Caco-2 (cell line): Measurements from ENCODE around the gene KCNH8. TPM values are rescaled to one million over a fixed set of nuclear protein-coding genes. Genes with fewer than 3 reads are reported as not detected.

Source experiments
- BruUV-seq: library from RNA; stranded (reverse); fragments of 400-500 nt; replicated peaks from 2 replicates; lab custom pipeline; 2021; lab: Mats Ljungman, UMichigan
- CTCF ChIA-PET: fragments of 300-600 bp; sonication (Branson Sonifier 250); formaldehyde crosslinking; loops from one replicate; lab custom pipeline; 2022; ENCODE audit warnings: antibody characterized with exemption; lab: Charles Lee
- POLR2A ChIA-PET: fragments of 300-600 bp; sonication (Branson Sonifier 250); formaldehyde crosslinking; loops from one replicate; lab custom pipeline; 2022; ENCODE audit warnings: antibody characterized with exemption; lab: Charles Lee
- DNase-seq, 2 experiments: peaks; one replicate each; pipeline versions ENCODE4 v3.0.0 to v3.0.0-alpha.2; 2020 to 2022
- H3K27me3 ChIP-seq: replicated peaks from 2 replicates; pipeline ENCODE4 v1.6.0; 2011; ENCODE audit warnings: low read length; ENCODE audit not compliant: control insufficient read depth, insufficient read depth
- H3K36me3 ChIP-seq: 2 replicates; pipeline ENCODE4 v1.5.1; 2011; ENCODE audit warnings: low read length; ENCODE audit not compliant: control insufficient read depth, insufficient read depth
- H3K4me1 ChIP-seq: fragments of 250-450 bp; sonication (Bioruptor Pico); 2 replicates; pipeline ENCODE4 v1.5.1; 2020; ENCODE audit warnings: mild to moderate bottlenecking
- H3K4me3 ChIP-seq: 2 replicates; pipeline ENCODE4 v1.5.1; 2011; ENCODE audit warnings: low read depth, mild to moderate bottlenecking, control low read depth, low read length
- H3K9me3 ChIP-seq: fragments of 250-450 bp; sonication (Bioruptor Pico); 2 replicates; pipeline ENCODE4 v1.5.1; 2020; ENCODE audit warnings: mild to moderate bottlenecking, moderate library complexity
- H3K27ac Mint-ChIP-seq: one replicate; pipeline ENCODE4 v1.8.0; 2022; ENCODE audit warnings: mixed read lengths; ENCODE audit not compliant: unreplicated experiment
- H3K27me3 Mint-ChIP-seq: one replicate; pipeline ENCODE4 v1.8.0; 2022; ENCODE audit warnings: mixed read lengths; ENCODE audit not compliant: insufficient read depth, unreplicated experiment
- H3K36me3 Mint-ChIP-seq: one replicate; pipeline ENCODE4 v1.8.0; 2022; ENCODE audit warnings: mild to moderate bottlenecking, mixed read lengths; ENCODE audit not compliant: insufficient read depth, unreplicated experiment
- H3K4me1 Mint-ChIP-seq: one replicate; pipeline ENCODE4 v1.8.0; 2022; ENCODE audit warnings: low read depth, mixed read lengths; ENCODE audit not compliant: unreplicated experiment
- H3K4me3 Mint-ChIP-seq: one replicate; pipeline ENCODE4 v1.8.0; 2022; ENCODE audit warnings: mild to moderate bottlenecking, moderate library complexity, mixed read lengths; ENCODE audit not compliant: unreplicated experiment
- H3K9me3 Mint-ChIP-seq: one replicate; pipeline ENCODE4 v1.8.0; 2022; ENCODE audit warnings: mixed read lengths; ENCODE audit not compliant: unreplicated experiment
- CTCF ChIP-seq, 2 experiments: fragments of 200-600 bp in 1 of 2; IDR thresholded peaks; 1 replicate in 1 of 2; 2 replicates in 1 of 2; pipeline versions ENCODE4 v1.5.1 to v1.8.0; 2011 to 2022; ENCODE audit warnings: antibody characterized with exemption in 1 of 2, control low read depth in 1 of 2, inconsistent platforms in 1 of 2, low read depth in 1 of 2, low read length in 1 of 2, mild to moderate bottlenecking in 1 of 2, moderate library complexity in 1 of 2; ENCODE audit not compliant: insufficient read depth in 1 of 2, severe bottlenecking in 1 of 2, unreplicated experiment in 1 of 2
- intact Hi-C: fragments of 100-400 bp; cut with micrococcal nuclease; formaldehyde crosslinking; loops from one replicate; pipeline ENCODE4 v1.10.0; 2022; ENCODE audit not compliant: unreplicated experiment
- total RNA-seq: library from RNA; stranded (reverse); gene quantifications from 2 replicates; pipeline ENCODE4 v1.2.3, GENCODE V29; 2022

KCNH8 gene
- total RNA-seq, 1 experiment from 2014 or later: 0.07 TPM

- no peak for TF ChIP-seq CTCF (IDR thresholded peaks at IDR 0.05; ENCODE audit: insufficient read depth in 1 of 2, low read depth in 1 of 2, low read length in 1 of 2, severe bottlenecking in 1 of 2, unreplicated experiment in 1 of 2)
- POLR2A ChIA-PET: no interaction called here
- CTCF ChIA-PET: no interaction called here
- DNase-seq: no peak
- H3K4me3 Mint-ChIP-seq: no peak overlapping the region
- Histone ChIP-seq H3K27me3 (no peaks in the 10 kb centered on the region), H3K4me3 (no peak overlapping the region), H3K4me1 (no peaks in the 10 kb centered on the region), H3K36me3 (no peaks in the 10 kb centered on the region), H3K9me3 (no peaks in the 10 kb centered on the region)
- H3K27ac Mint-ChIP-seq: no peak overlapping the region
- H3K27me3 Mint-ChIP-seq: no peaks in the 10 kb centered on the region
- BruUV-seq: no TSS peak
- H3K4me1 Mint-ChIP-seq: no peaks in the 10 kb centered on the region
- no peaks in the 10 kb centered on the region for H3K36me3 Mint-ChIP-seq
- intact Hi-C loops: no loop called here
- no peaks in the 10 kb centered on the region for H3K9me3 Mint-ChIP-seq
Measured at GRCh38 chr3:19284974-19285373, 136.7 kb downstream of the KCNH8 start.

GRCh38 chr3:19293295-19293694 is 145.0 kb downstream of the KCNH8 start:
- no peaks in the 10 kb centered on the region for H3K9me3 Mint-ChIP-seq
- no peak overlapping the region for H3K27ac Mint-ChIP-seq
- no TSS peak for BruUV-seq
- no peaks in the 10 kb centered on the region for H3K36me3 Mint-ChIP-seq
- H3K36me3 ChIP-seq: no peaks in the 10 kb centered on the region
- no peaks in the 10 kb centered on the region for H3K9me3 ChIP-seq
- no peaks in the 10 kb centered on the region for H3K27me3 ChIP-seq
- TF ChIP-seq CTCF (IDR thresholded peaks at IDR 0.05; ENCODE audit: insufficient read depth in 1 of 2, low read depth in 1 of 2, low read length in 1 of 2, severe bottlenecking in 1 of 2, unreplicated experiment in 1 of 2): no peak
- H3K27me3 Mint-ChIP-seq: no peaks in the 10 kb centered on the region
- H3K4me1 ChIP-seq: no peaks in the 10 kb centered on the region
- CTCF ChIA-PET: no interaction called here
- no peak overlapping the region for H3K4me3 Mint-ChIP-seq
- no peak for DNase-seq
- POLR2A ChIA-PET: no interaction called here
- intact Hi-C loops: no loop called here
- H3K4me3 ChIP-seq: no peak overlapping the region
- no peaks in the 10 kb centered on the region for H3K4me1 Mint-ChIP-seq

GRCh38 chr3:19295208-19295607 is 146.9 kb downstream of the KCNH8 start:
- no peak for TF ChIP-seq CTCF (IDR thresholded peaks at IDR 0.05; ENCODE audit: insufficient read depth in 1 of 2, low read depth in 1 of 2, low read length in 1 of 2, severe bottlenecking in 1 of 2, unreplicated experiment in 1 of 2)
- Mint-ChIP-seq H3K36me3 (no peaks in the 10 kb centered on the region), H3K27me3 (no peaks in the 10 kb centered on the region), H3K4me3 (no peak overlapping the region), H3K27ac (no peak overlapping the region), H3K9me3 (no peaks in the 10 kb centered on the region), H3K4me1 (no peaks in the 10 kb centered on the region)
- intact Hi-C loops: no loop called here
- POLR2A ChIA-PET: no interaction called here
- no peak overlapping the region for H3K4me3 ChIP-seq
- H3K9me3 ChIP-seq: no peaks in the 10 kb centered on the region
- CTCF ChIA-PET: no interaction called here
- H3K27me3 ChIP-seq: no peaks in the 10 kb centered on the region
- H3K4me1 ChIP-seq: no peaks in the 10 kb centered on the region
- no TSS peak for BruUV-seq
- H3K36me3 ChIP-seq: no peaks in the 10 kb centered on the region
- DNase-seq: no peak
